ENCODE results near the gene MYEOV. TPM values are rescaled to one million over a fixed set of nuclear protein-coding genes. Genes with fewer than 3 reads are reported as not detected.

Gene MYEOV
- total RNA-seq, 1 donor from 2014 or later = not detected

- Mint-ChIP-seq H3K36me3 (ENCODE audit: low read depth, unreplicated experiment) (no peaks in the 10 kb centered on the region), H3K4me3 (ENCODE audit: unreplicated experiment) (no peak overlapping the region), H3K4me1 (ENCODE audit: unreplicated experiment) (peaks cover 3% of the 10 kb centered on the region), H3K27me3 (ENCODE audit: unreplicated experiment) (peaks cover 3% of the 10 kb centered on the region), H3K9me3 (ENCODE audit: unreplicated experiment) (no peaks in the 10 kb centered on the region), H3K27ac (ENCODE audit: unreplicated experiment) (no peak overlapping the region)
- DNase-seq (ENCODE audit: low spot score) = no peak
- TF ChIP-seq CTCF (IDR thresholded peaks at IDR 0.05; ENCODE audit: unreplicated experiment) = no peak
Measured at GRCh38 chr11:69252490-69252837, 41.5 kb upstream of the MYEOV start.

GRCh38 chr11:69253028-69253427 lies 40.9 kb upstream of the MYEOV start:
- H3K4me1 Mint-ChIP-seq (ENCODE audit: unreplicated experiment) = peaks cover 3% of the 10 kb centered on the region
- no peak overlapping the region for H3K4me3 Mint-ChIP-seq (ENCODE audit: unreplicated experiment)
- TF ChIP-seq CTCF (IDR thresholded peaks at IDR 0.05; ENCODE audit: unreplicated experiment) = no peak
- peaks cover 3% of the 10 kb centered on the region for H3K27me3 Mint-ChIP-seq (ENCODE audit: unreplicated experiment)
- H3K36me3 Mint-ChIP-seq (ENCODE audit: low read depth, unreplicated experiment) = no peaks in the 10 kb centered on the region
- no peak for DNase-seq (ENCODE audit: low spot score)
- no peaks in the 10 kb centered on the region for H3K9me3 Mint-ChIP-seq (ENCODE audit: unreplicated experiment)
- no peak overlapping the region for H3K27ac Mint-ChIP-seq (ENCODE audit: unreplicated experiment)

- Mint-ChIP-seq H3K36me3 (ENCODE audit: low read depth, unreplicated experiment) (no peaks in the 10 kb centered on the region), H3K27ac (ENCODE audit: unreplicated experiment) (no peak overlapping the region), H3K9me3 (ENCODE audit: unreplicated experiment) (no peaks in the 10 kb centered on the region), H3K4me1 (ENCODE audit: unreplicated experiment) (peaks cover 3% of the 10 kb centered on the region), H3K4me3 (ENCODE audit: unreplicated experiment) (no peak overlapping the region), H3K27me3 (ENCODE audit: unreplicated experiment) (peaks cover 3% of the 10 kb centered on the region)
- TF ChIP-seq CTCF (IDR thresholded peaks at IDR 0.05; ENCODE audit: unreplicated experiment) = no peak
- DNase-seq (ENCODE audit: low spot score) = no peak
Measured at GRCh38 chr11:69257134-69257533, 36.8 kb upstream of the MYEOV start.

- Mint-ChIP-seq H3K27me3 (ENCODE audit: unreplicated experiment) (peaks cover 3% of the 10 kb centered on the region), H3K9me3 (ENCODE audit: unreplicated experiment) (no peaks in the 10 kb centered on the region), H3K4me3 (ENCODE audit: unreplicated experiment) (no peak overlapping the region), H3K36me3 (ENCODE audit: low read depth, unreplicated experiment) (peaks cover 4% of the 10 kb centered on the region), H3K27ac (ENCODE audit: unreplicated experiment) (no peak overlapping the region), H3K4me1 (ENCODE audit: unreplicated experiment) (peaks cover 3% of the 10 kb centered on the region)
- no peak for DNase-seq (ENCODE audit: low spot score)
- TF ChIP-seq CTCF (IDR thresholded peaks at IDR 0.05; ENCODE audit: unreplicated experiment) = no peak
Measured at GRCh38 chr11:69257838-69258658, 35.9 kb upstream of the MYEOV start.

- Mint-ChIP-seq H3K4me1 (ENCODE audit: unreplicated experiment) (peaks cover 3% of the 10 kb centered on the region), H3K9me3 (ENCODE audit: unreplicated experiment) (no peaks in the 10 kb centered on the region), H3K4me3 (ENCODE audit: unreplicated experiment) (no peak overlapping the region), H3K36me3 (ENCODE audit: low read depth, unreplicated experiment) (peaks cover 7% of the 10 kb centered on the region), H3K27me3 (ENCODE audit: unreplicated experiment) (peaks cover 5% of the 10 kb centered on the region), H3K27ac (ENCODE audit: unreplicated experiment) (no peak overlapping the region)
- DNase-seq (ENCODE audit: low spot score) = no peak
- TF ChIP-seq CTCF (IDR thresholded peaks at IDR 0.05; ENCODE audit: unreplicated experiment) = no peak
Measured at GRCh38 chr11:69259096-69259495, 34.9 kb upstream of the MYEOV start.

Measured in endothelial cell (in vitro differentiated cells).